Measurements from ENCODE around the gene NFX1.
"Not testable (repeated sequence)": the region's sequence is repeated elsewhere in the genome, so short reads cannot be mapped to it uniquely, and the experiment has no call there.

The NFX1 gene

DNA sequence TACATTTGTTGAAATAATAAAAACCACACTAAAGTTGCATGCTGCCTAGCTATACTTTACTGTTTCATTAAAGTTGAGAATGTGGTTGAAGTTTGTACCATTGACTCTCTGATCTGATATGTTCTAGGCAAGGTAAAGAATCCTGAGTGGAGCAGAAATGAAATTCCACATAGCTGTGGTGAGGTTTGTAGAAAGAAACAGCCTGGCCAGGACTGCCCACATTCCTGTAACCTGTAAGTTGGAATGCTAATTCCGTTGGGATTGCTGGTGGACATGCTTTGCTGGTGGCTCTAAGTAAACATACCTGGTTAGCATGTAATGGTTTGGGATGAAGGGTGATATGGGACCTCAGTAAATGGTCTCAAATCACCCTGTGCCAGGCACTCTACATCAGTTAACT, 16.8 kb downstream of the NFX1 start:
- ChIA-PET CTCF (interaction anchor here (1.5 kb wide), 2 partner anchors 11 to 68 kb away, joined by 4 to 5 read pairs; no protein-coding TSS in a partner anchor), POLR2A (no interaction called here)
- DNase-seq (ENCODE audit: extremely low spot score): no peak
- TF ChIP-seq, protein P1, sequence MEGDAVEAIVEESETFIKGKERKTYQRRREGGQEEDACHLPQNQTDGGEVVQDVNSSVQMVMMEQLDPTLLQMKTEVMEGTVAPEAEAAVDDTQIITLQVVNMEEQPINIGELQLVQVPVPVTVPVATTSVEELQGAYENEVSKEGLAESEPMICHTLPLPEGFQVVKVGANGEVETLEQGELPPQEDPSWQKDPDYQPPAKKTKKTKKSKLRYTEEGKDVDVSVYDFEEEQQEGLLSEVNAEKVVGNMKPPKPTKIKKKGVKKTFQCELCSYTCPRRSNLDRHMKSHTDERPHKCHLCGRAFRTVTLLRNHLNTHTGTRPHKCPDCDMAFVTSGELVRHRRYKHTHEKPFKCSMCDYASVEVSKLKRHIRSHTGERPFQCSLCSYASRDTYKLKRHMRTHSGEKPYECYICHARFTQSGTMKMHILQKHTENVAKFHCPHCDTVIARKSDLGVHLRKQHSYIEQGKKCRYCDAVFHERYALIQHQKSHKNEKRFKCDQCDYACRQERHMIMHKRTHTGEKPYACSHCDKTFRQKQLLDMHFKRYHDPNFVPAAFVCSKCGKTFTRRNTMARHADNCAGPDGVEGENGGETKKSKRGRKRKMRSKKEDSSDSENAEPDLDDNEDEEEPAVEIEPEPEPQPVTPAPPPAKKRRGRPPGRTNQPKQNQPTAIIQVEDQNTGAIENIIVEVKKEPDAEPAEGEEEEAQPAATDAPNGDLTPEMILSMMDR (IDR thresholded peaks at IDR 0.05; ENCODE audit: control extremely low read depth, extremely low read depth, low read depth, missing control alignments): no peak

DNA sequence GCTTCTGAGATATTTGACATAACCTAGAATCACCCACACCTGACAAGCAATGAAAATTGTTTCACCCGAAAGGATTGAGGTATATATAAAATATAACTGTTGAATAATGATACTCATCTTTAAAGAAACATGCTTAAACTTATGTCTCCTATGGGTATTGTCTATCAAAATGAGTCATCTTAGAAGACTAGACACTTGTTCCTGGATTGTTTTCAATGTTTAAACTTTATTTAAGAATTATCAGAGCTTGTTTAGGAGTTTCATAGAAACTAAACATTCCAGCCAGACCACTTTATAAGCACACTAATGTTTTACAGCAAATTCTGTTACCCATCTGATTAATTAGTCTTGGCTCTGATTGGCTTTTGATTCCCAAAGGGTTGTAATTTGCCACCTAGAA, 19.6 kb downstream of the NFX1 start:
- DNase-seq (ENCODE audit: extremely low spot score): no peak
- ChIA-PET CTCF (interaction anchor here (0.7 to 1.2 kb wide), 5 partner anchors 11 to 157 kb away, joined by 3 to 5 read pairs (median 4); partner anchors contain the start of gene NFX1), POLR2A (no interaction called here)
- TF ChIP-seq, protein P1 (IDR thresholded peaks at IDR 0.05; ENCODE audit: control extremely low read depth, extremely low read depth, low read depth, missing control alignments): no peak

DNA sequence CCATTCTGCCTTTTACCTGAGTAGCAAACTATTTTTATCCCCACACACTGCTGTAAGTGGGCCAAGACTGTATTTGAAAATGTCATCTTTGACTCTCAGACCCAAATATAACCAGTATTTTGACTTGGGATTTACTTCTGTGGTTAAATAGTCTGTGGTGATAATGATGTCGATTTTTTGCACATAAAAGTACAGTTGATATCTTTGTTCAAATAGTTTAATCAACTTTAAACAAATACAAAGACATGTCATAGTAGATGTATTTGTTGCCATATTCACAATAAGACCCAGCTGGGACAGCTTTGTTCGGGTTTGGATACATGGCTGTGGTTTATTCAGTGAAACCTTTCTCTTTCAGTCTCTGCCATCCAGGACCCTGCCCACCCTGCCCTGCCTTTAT, 20.4 kb downstream of the NFX1 start:
- TF ChIP-seq, protein P1 (IDR thresholded peaks at IDR 0.05; ENCODE audit: control extremely low read depth, extremely low read depth, low read depth, missing control alignments): no peak
- DNase-seq (ENCODE audit: extremely low spot score): no peak
- CTCF ChIA-PET: interaction anchor here (1.1 kb wide), 1 partner anchor 10 kb away, joined by 4 read pairs; no protein-coding TSS in a partner anchor
- POLR2A ChIA-PET: no interaction called here

DNA sequence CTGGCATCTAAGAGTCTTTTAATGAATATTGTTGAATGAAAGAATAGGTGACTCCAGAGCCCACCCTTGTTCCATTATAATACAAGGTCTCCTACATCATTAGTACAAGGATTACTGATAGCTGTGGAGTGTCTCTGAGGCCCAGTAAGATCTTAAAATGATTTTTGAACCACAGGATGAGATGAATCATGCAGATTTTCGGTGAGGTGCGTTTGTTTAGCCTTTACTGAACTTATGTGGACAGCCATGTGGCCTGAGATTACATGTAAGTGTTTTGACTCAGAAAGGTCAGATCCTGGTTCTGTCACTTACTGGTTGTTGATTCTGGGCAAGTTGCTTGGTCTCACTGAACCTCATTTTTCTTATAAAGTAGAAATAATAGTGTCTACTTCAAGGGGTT, 21.6 kb downstream of the NFX1 start:
- TF ChIP-seq, protein P1 (IDR thresholded peaks at IDR 0.05; ENCODE audit: control extremely low read depth, extremely low read depth, low read depth, missing control alignments): no peak
- ChIA-PET POLR2A (no interaction called here), CTCF (no interaction called here)
- DNase-seq (ENCODE audit: extremely low spot score): no peak

DNA sequence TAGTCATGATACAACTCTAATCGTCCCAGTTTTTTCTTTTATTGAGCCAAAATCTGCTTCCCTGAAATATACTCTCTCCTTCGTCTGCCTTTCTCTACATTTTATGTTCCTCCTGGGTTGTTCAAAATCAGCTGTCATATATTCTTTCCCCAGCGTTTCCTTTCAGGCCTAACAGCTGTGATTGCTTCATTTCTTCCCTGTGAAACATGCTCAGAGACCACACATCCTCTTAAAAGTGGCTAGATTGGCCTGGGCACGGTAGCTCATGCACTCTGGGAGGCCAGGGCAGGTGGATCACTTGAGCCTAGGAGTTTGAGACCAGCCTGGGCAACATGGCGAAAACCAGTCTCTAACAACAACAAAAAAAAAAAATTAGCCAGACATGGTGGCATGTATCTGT, 25.1 kb downstream of the NFX1 start:
- CTCF ChIA-PET: interaction anchor here (1.0 kb wide), 1 partner anchor 59 kb away, joined by 3 read pairs; no protein-coding TSS in a partner anchor
- TF ChIP-seq, protein P1 (IDR thresholded peaks at IDR 0.05; ENCODE audit: control extremely low read depth, extremely low read depth, low read depth, missing control alignments): no peak
- POLR2A ChIA-PET: interaction anchor here (0.7 kb wide), 2 partner anchors 15 to 281 kb away, joined by 3 to 5 read pairs; no protein-coding TSS in a partner anchor
- no peak for DNase-seq (ENCODE audit: extremely low spot score)

DNA sequence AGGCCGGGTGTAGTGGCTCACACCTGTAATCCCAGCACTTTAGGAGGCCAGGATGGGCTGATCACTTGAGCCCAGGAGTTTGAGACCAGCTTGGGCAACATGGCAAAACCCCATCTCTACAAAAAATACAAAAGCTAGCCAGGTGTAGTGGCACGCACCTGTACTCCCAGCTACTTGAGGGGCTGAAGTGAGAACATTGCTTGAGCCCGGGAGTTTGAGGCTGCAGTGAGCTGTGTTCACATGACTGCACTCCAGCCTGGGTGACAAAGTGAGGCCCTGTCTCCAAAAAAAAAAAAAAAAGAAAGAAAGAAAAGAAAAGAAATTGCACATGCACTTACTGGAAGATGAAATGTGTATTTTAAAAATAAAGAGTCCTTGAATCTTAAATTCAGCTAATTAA, 26.8 kb downstream of the NFX1 start:
- CTCF ChIA-PET: interaction anchor here (0.8 to 1.6 kb wide), 6 partner anchors 10 to 136 kb away, joined by 3 to 5 read pairs (median 4); no protein-coding TSS in a partner anchor

DNA sequence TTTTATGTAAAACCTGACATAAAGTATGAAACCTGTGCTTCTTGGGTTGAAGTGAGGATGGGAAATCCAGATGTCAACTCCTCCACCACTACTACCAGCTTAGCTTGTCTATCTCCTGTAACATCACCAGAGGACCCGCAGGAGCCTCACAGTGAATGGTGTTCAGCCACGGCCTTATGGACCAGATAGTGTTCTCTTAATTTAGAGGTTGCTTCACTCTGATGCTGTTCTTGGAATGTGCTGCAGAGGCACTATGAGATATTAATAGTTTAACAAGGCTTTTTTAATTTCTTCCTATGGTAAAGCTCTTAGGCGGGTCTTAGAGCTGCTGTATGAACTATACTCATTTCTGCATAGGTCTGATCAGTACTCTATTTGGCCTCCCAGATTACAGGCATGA, 27.9 kb downstream of the NFX1 start:
- CTCF ChIA-PET: interaction anchor here (1.6 kb wide), 2 partner anchors 9 to 31 kb away, joined by 3 to 4 read pairs; no protein-coding TSS in a partner anchor
- POLR2A ChIA-PET: no interaction called here
- no peak for DNase-seq (ENCODE audit: extremely low spot score)
- TF ChIP-seq, protein P1 (IDR thresholded peaks at IDR 0.05; ENCODE audit: control extremely low read depth, extremely low read depth, low read depth, missing control alignments): no peak

More for the DNA sequence above, 26.8 kb downstream of the NFX1 start:
- not testable (repeated sequence) for DNase-seq (ENCODE audit: extremely low spot score)
- POLR2A ChIA-PET: interaction anchor here (0.6 kb wide), 1 partner anchor 16 kb away, joined by 3 read pairs; no protein-coding TSS in a partner anchor
